ENCODE results near the gene BAIAP3.

BAIAP3 gene

GRCh38 chr16:1387331-1387730, 53.9 kb downstream of the BAIAP3 start:
- no peak for TF ChIP-seq CTCF (IDR thresholded peaks at IDR 0.05)
- no peaks in the 10 kb centered on the region for H3K4me1 Mint-ChIP-seq
- H3K27ac Mint-ChIP-seq: no peak overlapping the region
- no peak for DNase-seq
- H3K36me3 Mint-ChIP-seq (ENCODE audit: low read depth): peaks cover 4% of the 10 kb centered on the region
- no peak overlapping the region for H3K4me3 Mint-ChIP-seq
- H3K9me3 Mint-ChIP-seq: no peaks in the 10 kb centered on the region
- no peaks in the 10 kb centered on the region for H3K27me3 Mint-ChIP-seq (ENCODE audit: low read depth, poor library complexity)

GRCh38 chr16:1389762-1390161, 56.3 kb downstream of the BAIAP3 start:
- DNase-seq: no peak
- H3K9me3 Mint-ChIP-seq: no peaks in the 10 kb centered on the region

GRCh38 chr16:1390239-1390779, 56.9 kb downstream of the BAIAP3 start:
- Mint-ChIP-seq H3K9me3 (no peaks in the 10 kb centered on the region), H3K4me1 (no peaks in the 10 kb centered on the region), H3K27me3 (ENCODE audit: low read depth, poor library complexity) (no peaks in the 10 kb centered on the region), H3K27ac (no peak overlapping the region), H3K4me3 (no peak overlapping the region), H3K36me3 (ENCODE audit: low read depth) (peaks cover 8% of the 10 kb centered on the region)
- TF ChIP-seq CTCF (IDR thresholded peaks at IDR 0.05): no peak
- no peak for DNase-seq

More at GRCh38 chr16:1389762-1390161, 56.3 kb downstream of the BAIAP3 start:
- H3K27ac Mint-ChIP-seq: no peak overlapping the region
- no peaks in the 10 kb centered on the region for H3K4me1 Mint-ChIP-seq
- peaks cover 8% of the 10 kb centered on the region for H3K36me3 Mint-ChIP-seq (ENCODE audit: low read depth)
- H3K4me3 Mint-ChIP-seq: no peak overlapping the region
- H3K27me3 Mint-ChIP-seq (ENCODE audit: low read depth, poor library complexity): no peaks in the 10 kb centered on the region
- no peak for TF ChIP-seq CTCF (IDR thresholded peaks at IDR 0.05)

DNA sequence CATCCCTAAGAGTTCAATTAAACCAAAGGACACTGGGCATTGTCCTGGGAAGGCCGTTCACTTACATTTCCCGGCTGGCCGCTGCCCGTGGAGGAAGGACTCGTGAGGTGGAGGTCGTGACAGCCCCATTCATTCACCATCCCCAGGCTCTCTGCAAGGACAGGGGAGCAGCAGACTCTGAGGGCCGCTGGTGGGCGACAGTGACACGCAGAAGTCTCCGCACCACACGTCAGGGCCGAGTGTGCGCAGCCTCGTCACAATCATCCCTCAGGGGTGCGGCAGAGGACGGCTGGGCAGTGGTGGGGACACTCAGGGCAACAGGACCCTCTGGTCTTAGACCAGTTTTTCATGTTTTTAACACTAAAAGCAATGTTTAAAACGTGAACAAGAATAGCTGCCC, 59.4 kb downstream of the BAIAP3 start:
- Mint-ChIP-seq H3K9me3 (no peaks in the 10 kb centered on the region), H3K4me3 (no peak overlapping the region), H3K4me1 (no peaks in the 10 kb centered on the region), H3K36me3 (ENCODE audit: low read depth) (peaks cover 8% of the 10 kb centered on the region), H3K27ac (no peak overlapping the region), H3K27me3 (ENCODE audit: low read depth, poor library complexity) (no peaks in the 10 kb centered on the region)
- no peak for TF ChIP-seq CTCF (IDR thresholded peaks at IDR 0.05)
- DNase-seq: no peak

- Mint-ChIP-seq H3K27ac (no peak overlapping the region), H3K4me1 (no peaks in the 10 kb centered on the region), H3K36me3 (ENCODE audit: low read depth) (peaks cover 15% of the 10 kb centered on the region), H3K9me3 (no peaks in the 10 kb centered on the region), H3K27me3 (ENCODE audit: low read depth, poor library complexity) (no peaks in the 10 kb centered on the region), H3K4me3 (no peak overlapping the region)
- DNase-seq: no peak
- TF ChIP-seq CTCF (IDR thresholded peaks at IDR 0.05): no peak
These were observed 60.2 kb downstream of the BAIAP3 start for GRCh38 chr16:1393613-1394176.

GRCh38 chr16:1394367-1394951, 61.0 kb downstream of the BAIAP3 start:
- H3K36me3 Mint-ChIP-seq (ENCODE audit: low read depth): peaks cover 15% of the 10 kb centered on the region
- no peak overlapping the region for H3K4me3 Mint-ChIP-seq
- TF ChIP-seq CTCF (IDR thresholded peaks at IDR 0.05): no peak
- no peaks in the 10 kb centered on the region for H3K9me3 Mint-ChIP-seq
- no peak overlapping the region for H3K27ac Mint-ChIP-seq
- no peak for DNase-seq
- no peaks in the 10 kb centered on the region for H3K27me3 Mint-ChIP-seq (ENCODE audit: low read depth, poor library complexity)
- H3K4me1 Mint-ChIP-seq: no peaks in the 10 kb centered on the region
